ENCODE results near the gene SLC26A8. TPM values are rescaled to one million over a fixed set of nuclear protein-coding genes. Genes with fewer than 3 reads are reported as not detected.

Gene SLC26A8
- total and polyA plus RNA-seq, 2 of the 13 experiments (the other 11 are each of a cell fraction or from before 2014, with no cell fraction given), result 0.46 TPM; not detected in 1

DNA sequence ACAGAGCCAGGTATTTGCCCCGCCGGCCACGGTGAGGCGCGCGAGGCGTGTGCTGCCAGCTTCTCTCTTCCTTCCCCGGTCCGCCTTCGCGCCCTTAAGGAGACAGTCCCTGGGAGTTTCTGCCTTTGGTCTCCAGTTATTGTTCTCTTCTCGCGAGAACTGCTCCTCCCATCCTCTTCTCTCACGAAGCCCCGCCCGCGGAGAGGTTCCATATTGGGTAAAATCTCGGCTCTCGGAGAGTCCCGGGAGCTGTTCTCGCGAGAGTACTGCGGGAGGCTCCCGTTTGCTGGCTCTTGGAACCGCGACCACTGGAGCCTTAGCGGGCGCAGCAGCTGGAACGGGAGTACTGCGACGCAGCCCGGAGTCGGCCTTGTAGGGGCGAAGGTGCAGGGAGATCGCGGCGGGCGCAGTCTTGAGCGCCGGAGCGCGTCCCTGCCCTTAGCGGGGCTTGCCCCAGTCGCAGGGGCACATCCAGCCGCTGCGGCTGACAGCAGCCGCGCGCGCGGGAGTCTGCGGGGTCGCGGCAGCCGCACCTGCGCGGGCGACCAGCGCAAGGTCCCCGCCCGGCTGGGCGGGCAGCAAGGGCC, 3.2 kb upstream of the SLC26A8 start, which contains the start of gene MAPK14 (continued):
- TF ChIP-seq, protein P1, sequence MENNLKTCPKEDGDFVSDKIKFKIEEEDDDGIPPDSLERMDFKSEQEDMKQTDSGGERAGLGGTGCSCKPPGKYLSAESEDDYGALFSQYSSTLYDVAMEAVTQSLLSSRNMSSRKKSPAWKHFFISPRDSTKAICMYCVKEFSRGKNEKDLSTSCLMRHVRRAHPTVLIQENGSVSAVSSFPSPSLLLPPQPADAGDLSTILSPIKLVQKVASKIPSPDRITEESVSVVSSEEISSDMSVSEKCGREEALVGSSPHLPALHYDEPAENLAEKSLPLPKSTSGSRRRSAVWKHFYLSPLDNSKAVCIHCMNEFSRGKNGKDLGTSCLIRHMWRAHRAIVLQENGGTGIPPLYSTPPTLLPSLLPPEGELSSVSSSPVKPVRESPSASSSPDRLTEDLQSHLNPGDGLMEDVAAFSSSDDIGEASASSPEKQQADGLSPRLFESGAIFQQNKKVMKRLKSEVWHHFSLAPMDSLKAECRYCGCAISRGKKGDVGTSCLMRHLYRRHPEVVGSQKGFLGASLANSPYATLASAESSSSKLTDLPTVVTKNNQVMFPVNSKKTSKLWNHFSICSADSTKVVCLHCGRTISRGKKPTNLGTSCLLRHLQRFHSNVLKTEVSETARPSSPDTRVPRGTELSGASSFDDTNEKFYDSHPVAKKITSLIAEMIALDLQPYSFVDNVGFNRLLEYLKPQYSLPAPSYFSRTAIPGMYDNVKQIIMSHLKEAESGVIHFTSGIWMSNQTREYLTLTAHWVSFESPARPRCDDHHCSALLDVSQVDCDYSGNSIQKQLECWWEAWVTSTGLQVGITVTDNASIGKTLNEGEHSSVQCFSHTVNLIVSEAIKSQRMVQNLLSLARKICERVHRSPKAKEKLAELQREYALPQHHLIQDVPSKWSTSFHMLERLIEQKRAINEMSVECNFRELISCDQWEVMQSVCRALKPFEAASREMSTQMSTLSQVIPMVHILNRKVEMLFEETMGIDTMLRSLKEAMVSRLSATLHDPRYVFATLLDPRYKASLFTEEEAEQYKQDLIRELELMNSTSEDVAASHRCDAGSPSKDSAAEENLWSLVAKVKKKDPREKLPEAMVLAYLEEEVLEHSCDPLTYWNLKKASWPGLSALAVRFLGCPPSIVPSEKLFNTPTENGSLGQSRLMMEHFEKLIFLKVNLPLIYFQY (CRISPR knock-in tag; IDR thresholded peaks at IDR 0.05; ENCODE audit: borderline replicate concordance), result peak; percentile 18; the same call in 1 of the 2 replicates
- TF ChIP-seq DZIP1 (CRISPR knock-in tag; IDR thresholded peaks at IDR 0.05), result peak; percentile 45; the same call in 1 of the 2 replicates
- TF ChIP-seq, protein P2, sequence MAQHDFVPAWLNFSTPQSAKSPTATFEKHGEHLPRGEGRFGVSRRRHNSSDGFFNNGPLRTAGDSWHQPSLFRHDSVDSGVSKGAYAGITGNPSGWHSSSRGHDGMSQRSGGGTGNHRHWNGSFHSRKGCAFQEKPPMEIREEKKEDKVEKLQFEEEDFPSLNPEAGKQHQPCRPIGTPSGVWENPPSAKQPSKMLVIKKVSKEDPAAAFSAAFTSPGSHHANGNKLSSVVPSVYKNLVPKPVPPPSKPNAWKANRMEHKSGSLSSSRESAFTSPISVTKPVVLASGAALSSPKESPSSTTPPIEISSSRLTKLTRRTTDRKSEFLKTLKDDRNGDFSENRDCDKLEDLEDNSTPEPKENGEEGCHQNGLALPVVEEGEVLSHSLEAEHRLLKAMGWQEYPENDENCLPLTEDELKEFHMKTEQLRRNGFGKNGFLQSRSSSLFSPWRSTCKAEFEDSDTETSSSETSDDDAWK (CRISPR knock-in tag; IDR thresholded peaks at IDR 0.05), result no peak
- TF ChIP-seq HNRNPL (IDR thresholded peaks at IDR 0.05; ENCODE audit: low read depth, low read length), result no peak
- no peak for TF ChIP-seq MAFK (conservative IDR thresholded peaks at IDR 0.05 in 1 of 2, IDR thresholded peaks at IDR 0.05 in 1 of 2; ENCODE audit: low read length in 2 of 2)
- TF ChIP-seq RBM39 (IDR thresholded peaks at IDR 0.05; ENCODE audit: low read depth, low read length, poor library complexity, severe bottlenecking), result peak; percentile 92
- no peak for TF ChIP-seq SCMH1 (CRISPR knock-in tag; IDR thresholded peaks at IDR 0.05; ENCODE audit: borderline replicate concordance)
- peak; percentile 76 for TF ChIP-seq PRDM15 (CRISPR knock-in tag; IDR thresholded peaks at IDR 0.05)
- TF ChIP-seq ZNF672 (CRISPR knock-in tag; IDR thresholded peaks at IDR 0.05), result no peak
- peak; percentile 96 for TF ChIP-seq SP1 (IDR thresholded peaks at IDR 0.05)
- peak; percentile 65 for TF ChIP-seq SP1 (CRISPR knock-in tag; IDR thresholded peaks at IDR 0.05)
- TF ChIP-seq, protein P3, sequence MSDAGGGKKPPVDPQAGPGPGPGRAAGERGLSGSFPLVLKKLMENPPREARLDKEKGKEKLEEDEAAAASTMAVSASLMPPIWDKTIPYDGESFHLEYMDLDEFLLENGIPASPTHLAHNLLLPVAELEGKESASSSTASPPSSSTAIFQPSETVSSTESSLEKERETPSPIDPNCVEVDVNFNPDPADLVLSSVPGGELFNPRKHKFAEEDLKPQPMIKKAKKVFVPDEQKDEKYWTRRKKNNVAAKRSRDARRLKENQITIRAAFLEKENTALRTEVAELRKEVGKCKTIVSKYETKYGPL (CRISPR knock-in tag; IDR thresholded peaks at IDR 0.05), result no peak; the same call in 1 of the 2 replicates
- TF ChIP-seq RBFOX2 (IDR thresholded peaks at IDR 0.05; ENCODE audit: low read depth, low read length), result peak; percentile 96
- TF ChIP-seq, protein P4, sequence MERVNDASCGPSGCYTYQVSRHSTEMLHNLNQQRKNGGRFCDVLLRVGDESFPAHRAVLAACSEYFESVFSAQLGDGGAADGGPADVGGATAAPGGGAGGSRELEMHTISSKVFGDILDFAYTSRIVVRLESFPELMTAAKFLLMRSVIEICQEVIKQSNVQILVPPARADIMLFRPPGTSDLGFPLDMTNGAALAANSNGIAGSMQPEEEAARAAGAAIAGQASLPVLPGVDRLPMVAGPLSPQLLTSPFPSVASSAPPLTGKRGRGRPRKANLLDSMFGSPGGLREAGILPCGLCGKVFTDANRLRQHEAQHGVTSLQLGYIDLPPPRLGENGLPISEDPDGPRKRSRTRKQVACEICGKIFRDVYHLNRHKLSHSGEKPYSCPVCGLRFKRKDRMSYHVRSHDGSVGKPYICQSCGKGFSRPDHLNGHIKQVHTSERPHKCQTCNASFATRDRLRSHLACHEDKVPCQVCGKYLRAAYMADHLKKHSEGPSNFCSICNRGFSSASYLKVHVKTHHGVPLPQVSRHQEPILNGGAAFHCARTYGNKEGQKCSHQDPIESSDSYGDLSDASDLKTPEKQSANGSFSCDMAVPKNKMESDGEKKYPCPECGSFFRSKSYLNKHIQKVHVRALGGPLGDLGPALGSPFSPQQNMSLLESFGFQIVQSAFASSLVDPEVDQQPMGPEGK (CRISPR knock-in tag; IDR thresholded peaks at IDR 0.05), result peak; percentile 58; the same call in 1 of the 2 replicates
